Testis (tissue), 3 donors: ENCODE measurements around the gene ZNF549. TPM values are rescaled to one million over a fixed set of nuclear protein-coding genes. Genes with fewer than 3 reads are reported as not detected.

Experiments used
- DNase-seq: peaks from one replicate; pipeline ENCODE4 v3.0.0-alpha.2; 2019
- H3K27ac ChIP-seq, 2 donors: fragments of 200-600 bp; sonication (generic); one replicate each; pipeline ENCODE4 v1.5.1; 2019
- H3K27me3 ChIP-seq: fragments of 200-600 bp; sonication (generic); one replicate; pipeline ENCODE4 v1.5.1; 2019
- H3K36me3 ChIP-seq: fragments of 200-600 bp; sonication (generic); one replicate; pipeline ENCODE4 v1.5.1; 2017; ENCODE audit warnings: low read depth; ENCODE audit errors: missing control alignments
- H3K4me1 ChIP-seq: fragments of 200-600 bp; sonication (generic); one replicate; pipeline ENCODE4 v1.5.1; 2019
- H3K4me3 ChIP-seq, 2 donors: fragments of 200-600 bp; sonication (generic); one replicate each; pipeline ENCODE4 v1.5.1; 2017 to 2019
- H3K9me3 ChIP-seq: fragments of 200-600 bp; sonication (generic); one replicate; pipeline ENCODE4 v1.5.1; 2017
- CTCF ChIP-seq, 3 experiments: fragments of 450-650 bp in 2 of 3; fragments of 200-600 bp in 1 of 3; sonication (generic) in 1 of 3; IDR thresholded peaks; one replicate each; pipeline ENCODE4 v1.5.1; 2016 to 2019; ENCODE audit warnings: antibody characterized with exemption in 3 of 3, mild to moderate bottlenecking in 2 of 3, moderate library complexity in 1 of 3
- POLR2A ChIP-seq: fragments of 450-650 bp; IDR thresholded peaks from one replicate; pipeline ENCODE4 v1.6.1; 2017; ENCODE audit warnings: antibody characterized with exemption, mild to moderate bottlenecking, moderate library complexity
- WGBS, 2 donors: methylation state at CpG; one replicate each; pipeline ENCODE4 v1.1.5; 2018; 5-methylcytosine and 5-hydroxymethylcytosine counted together
- intact Hi-C: fragments of 100-400 bp; cut with DNase I; formaldehyde crosslinking; loops from one replicate; pipeline ENCODE4 v1.15.1; 2023; ENCODE audit warnings: low total_unique reads
- polyA plus RNA-seq: library from polyadenylated mRNA; stranded (reverse); fragments of 350-450 nt; fragmentation: Illumina TruSeq; extraction: RNeasy Lipid Tissue Mini Kit (QIAGEN cat#74804); gene quantifications from one replicate; pipeline ENCODE4 v1.2.3, GENCODE V29; 2014; ENCODE audit warnings: low read depth, low replicate concordance; ENCODE audit not compliant: insufficient read depth
- total RNA-seq, 2 donors: library from RNA; depleted of rRNA; stranded (reverse); fragments of >200 nt; gene quantifications; one replicate each; pipeline ENCODE4 v1.2.3, GENCODE V29; 2016

Gene ZNF549
- total and polyA plus RNA-seq, 3 donors from 2014 or later: 6.9 to 13.5 (median 12.8) TPM

GRCh38 chr19:57566396-57567265 lies 39.5 kb downstream of the ZNF549 start:
- DNase-seq: no peak
- no peaks in the 10 kb centered on the region for H3K36me3 ChIP-seq
- no peaks in the 10 kb centered on the region for H3K27me3 ChIP-seq
- H3K4me1 ChIP-seq: no peaks in the 10 kb centered on the region
- H3K9me3 ChIP-seq: peaks cover 5% of the 10 kb centered on the region
- 50 to 53% methylated on average over 7 of the region's 7 CpGs for WGBS, 2 donors
- intact Hi-C loops: no loop called here
- H3K27ac ChIP-seq: no peak overlapping the region
- no peak overlapping the region for H3K4me3 ChIP-seq
- TF ChIP-seq POLR2A: no peak

GRCh38 chr19:57570707-57571106 lies 43.6 kb downstream of the ZNF549 start:
- Histone ChIP-seq H3K4me3 (no peak overlapping the region), H3K4me1 (no peaks in the 10 kb centered on the region), H3K27ac (no peak overlapping the region), H3K9me3 (peaks cover 5% of the 10 kb centered on the region), H3K36me3 (no peaks in the 10 kb centered on the region), H3K27me3 (no peaks in the 10 kb centered on the region)
- no peak for TF ChIP-seq CTCF (IDR thresholded peaks at IDR 0.05)
- no peak for TF ChIP-seq POLR2A
- DNase-seq: no peak
- intact Hi-C loops: no loop called here

- no peak for TF ChIP-seq CTCF (IDR thresholded peaks at IDR 0.05)
- Histone ChIP-seq H3K4me1 (no peaks in the 10 kb centered on the region), H3K9me3 (no peaks in the 10 kb centered on the region), H3K27ac (no peak overlapping the region), H3K36me3 (no peaks in the 10 kb centered on the region), H3K27me3 (no peaks in the 10 kb centered on the region), H3K4me3 (no peak overlapping the region)
- WGBS, 2 donors: 97 to 98% methylated on average over 3 of the region's 3 CpGs
- DNase-seq: no peak
- intact Hi-C loops: no loop called here
Observed at GRCh38 chr19:57572415-57572947, 45.3 kb downstream of the ZNF549 start.

- H3K4me1 ChIP-seq: peaks cover 5% of the 10 kb centered on the region
- no peaks in the 10 kb centered on the region for H3K27me3 ChIP-seq
- no peak for DNase-seq
- no peak overlapping the region for H3K4me3 ChIP-seq
- no peak overlapping the region for H3K27ac ChIP-seq
- H3K36me3 ChIP-seq: no peaks in the 10 kb centered on the region
- TF ChIP-seq POLR2A (no peak), CTCF (IDR thresholded peaks at IDR 0.05) (no peak)
- H3K9me3 ChIP-seq: no peaks in the 10 kb centered on the region
- intact Hi-C loops: no loop called here
Observed at GRCh38 chr19:57576661-57577060, 49.5 kb downstream of the ZNF549 start.

- Histone ChIP-seq H3K4me3 (peak within 1 kb of the TSS; percentile 92 to 95), H3K36me3 (no peaks in the 10 kb centered on the region), H3K27ac (peak within 1 kb of the TSS; percentile 63 to 64), H3K9me3 (no peaks in the 10 kb centered on the region), H3K27me3 (no peaks in the 10 kb centered on the region), H3K4me1 (peaks cover 5% of the 10 kb centered on the region)
- TF ChIP-seq CTCF (IDR thresholded peaks at IDR 0.05) (peak in 1 of 3 experiments; percentile 22), POLR2A (no peak)
- peak; percentile 100 for DNase-seq
- WGBS, 2 donors: 0 to 7% methylated on average over 3 to 60 of the region's 62 CpGs
- intact Hi-C loops: no loop called here
Observed at GRCh38 chr19:57578487-57579205, 51.5 kb downstream of the ZNF549 start, which contains the start of gene ZNF416. Gene ZNF416, minus strand, starts transcription at chr19:57578911. Its CDS starts 207 bp downstream, at chr19:57578704.
